GM12891 (cell line): ENCODE measurements around the gene AADACL4.

Experiments used
- POLR2A ChIP-seq: IDR thresholded peaks from 2 replicates; pipeline ENCODE4 v1.6.1; 2011; ENCODE audit warnings: low read depth, low read length, control low read depth
- POLR2AphosphoS5 ChIP-seq: IDR thresholded peaks from 2 replicates; pipeline ENCODE4 v1.6.1; 2011; ENCODE audit warnings: low read depth, low read length, control low read depth
- SPI1 ChIP-seq: IDR thresholded peaks from 2 replicates; pipeline ENCODE4 v1.6.1; 2011; ENCODE audit warnings: low read depth, low read length, control low read depth

GRCh38 chr1:12709091-12709491 lies 65.2 kb downstream of the AADACL4 start:
- no peak for TF ChIP-seq POLR2A
- no peak for TF ChIP-seq POLR2AphosphoS5
- TF ChIP-seq SPI1, result no peak
